Measurements from ENCODE around the gene MYO3B. TPM values are rescaled to one million over a fixed set of nuclear protein-coding genes. Genes with fewer than 3 reads are reported as not detected.
A peak's percentile ranks its signal among the peaks of the same experiment; 100 is the strongest.
"Not testable (repeated sequence)": the region's sequence is repeated elsewhere in the genome, so short reads cannot be mapped to it uniquely, and the experiment has no call there.

Gene MYO3B
- total and polyA plus RNA-seq, 11 donors = 0.09 to 0.19 (median 0.10) TPM; not detected in 8

GRCh38 chr2:170271340-170271739, 93.4 kb downstream of the MYO3B start:
- Histone ChIP-seq H3K36me3 (no peaks in the 10 kb centered on the region), H3K9me3 (no peaks in the 10 kb centered on the region), H3K4me1 (no peaks in the 10 kb centered on the region), H3K27me3 (peaks cover 0 to 3% (median 0%) of the 10 kb centered on the region in 9 donors), H3K27ac (no peak overlapping the region), H3K4me3 (no peak overlapping the region)
- TF ChIP-seq, protein P1, sequence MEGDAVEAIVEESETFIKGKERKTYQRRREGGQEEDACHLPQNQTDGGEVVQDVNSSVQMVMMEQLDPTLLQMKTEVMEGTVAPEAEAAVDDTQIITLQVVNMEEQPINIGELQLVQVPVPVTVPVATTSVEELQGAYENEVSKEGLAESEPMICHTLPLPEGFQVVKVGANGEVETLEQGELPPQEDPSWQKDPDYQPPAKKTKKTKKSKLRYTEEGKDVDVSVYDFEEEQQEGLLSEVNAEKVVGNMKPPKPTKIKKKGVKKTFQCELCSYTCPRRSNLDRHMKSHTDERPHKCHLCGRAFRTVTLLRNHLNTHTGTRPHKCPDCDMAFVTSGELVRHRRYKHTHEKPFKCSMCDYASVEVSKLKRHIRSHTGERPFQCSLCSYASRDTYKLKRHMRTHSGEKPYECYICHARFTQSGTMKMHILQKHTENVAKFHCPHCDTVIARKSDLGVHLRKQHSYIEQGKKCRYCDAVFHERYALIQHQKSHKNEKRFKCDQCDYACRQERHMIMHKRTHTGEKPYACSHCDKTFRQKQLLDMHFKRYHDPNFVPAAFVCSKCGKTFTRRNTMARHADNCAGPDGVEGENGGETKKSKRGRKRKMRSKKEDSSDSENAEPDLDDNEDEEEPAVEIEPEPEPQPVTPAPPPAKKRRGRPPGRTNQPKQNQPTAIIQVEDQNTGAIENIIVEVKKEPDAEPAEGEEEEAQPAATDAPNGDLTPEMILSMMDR (IDR thresholded peaks at IDR 0.05) = no peak
- no peak for TF ChIP-seq POLR2A (IDR thresholded peaks at IDR 0.05)
- intact Hi-C loops (cut with DNase I) = no loop called here
- peak in 1 of 5 donors; percentile 33 for DNase-seq
- 17 to 24% (median 19%) methylated on average over 1 of the region's 1 CpG for WGBS, 4 donors
- no peak for ATAC-seq

- ATAC-seq (no peak), DNase-seq (no peak)
- no peaks in the 10 kb centered on the region for H3K4me1 ChIP-seq
- no peak overlapping the region for H3K27ac ChIP-seq
- H3K9me3 ChIP-seq = no peaks in the 10 kb centered on the region
- H3K27me3 ChIP-seq = peaks cover 0 to 3% (median 0%) of the 10 kb centered on the region in 9 donors
- 67 to 73% (median 69%) methylated on average over 3 of the region's 3 CpGs for WGBS, 4 donors
- intact Hi-C loops (cut with DNase I) = no loop called here
- no peak overlapping the region for H3K4me3 ChIP-seq
- TF ChIP-seq POLR2A (IDR thresholded peaks at IDR 0.05) = no peak
- H3K36me3 ChIP-seq = no peaks in the 10 kb centered on the region
Measured at GRCh38 chr2:170276056-170276455, 98.1 kb downstream of the MYO3B start.

GRCh38 chr2:170276925-170277629, 99.1 kb downstream of the MYO3B start:
- H3K4me3 ChIP-seq = no peak overlapping the region
- no peak overlapping the region for H3K27ac ChIP-seq
- intact Hi-C loops (cut with DNase I) = no loop called here
- no peaks in the 10 kb centered on the region for H3K4me1 ChIP-seq
- no peaks in the 10 kb centered on the region for H3K9me3 ChIP-seq
- H3K27me3 ChIP-seq = peaks cover 0 to 3% (median 0%) of the 10 kb centered on the region in 9 donors
- ATAC-seq (no peak), DNase-seq (peak in 1 of 5 donors; percentile 22)
- no peak for TF ChIP-seq POLR2A (IDR thresholded peaks at IDR 0.05)
- TF ChIP-seq, protein P1 (IDR thresholded peaks at IDR 0.05) = no peak
- WGBS, 4 donors = 55 to 76% (median 64%) methylated on average over 2 of the region's 2 CpGs
- H3K36me3 ChIP-seq = no peaks in the 10 kb centered on the region

DNA sequence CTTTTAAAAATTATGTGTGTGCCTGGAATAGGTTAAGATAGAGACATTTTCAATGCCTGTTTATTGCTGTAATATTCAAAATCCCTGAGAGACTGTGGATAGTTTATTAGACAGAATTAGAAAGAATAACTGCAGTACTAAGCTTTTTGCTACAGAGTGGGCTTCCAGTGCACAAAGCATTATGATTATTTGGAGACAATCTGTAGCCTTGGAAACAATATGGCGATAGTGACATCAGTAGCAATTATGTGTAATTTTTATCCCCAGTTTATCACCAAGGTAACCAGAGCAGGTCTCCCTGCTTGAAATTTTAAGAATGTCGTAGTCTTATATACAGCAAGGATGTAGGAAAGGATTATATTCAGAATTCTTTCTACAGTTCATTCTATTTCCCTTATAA, 100.0 kb downstream of the MYO3B start:
- intact Hi-C loops (cut with DNase I) = no loop called here
- no peak for TF ChIP-seq POLR2A (IDR thresholded peaks at IDR 0.05)
- TF ChIP-seq, protein P1 (IDR thresholded peaks at IDR 0.05) = no peak
- Histone ChIP-seq H3K27ac (no peak overlapping the region), H3K9me3 (no peaks in the 10 kb centered on the region), H3K4me3 (no peak overlapping the region), H3K27me3 (peaks cover 0 to 3% (median 0%) of the 10 kb centered on the region in 9 donors), H3K4me1 (no peaks in the 10 kb centered on the region), H3K36me3 (no peaks in the 10 kb centered on the region)
- ATAC-seq (no peak), DNase-seq (no peak)
- WGBS, 4 donors = 81 to 96% (median 87%) methylated on average over 2 of the region's 2 CpGs

DNA sequence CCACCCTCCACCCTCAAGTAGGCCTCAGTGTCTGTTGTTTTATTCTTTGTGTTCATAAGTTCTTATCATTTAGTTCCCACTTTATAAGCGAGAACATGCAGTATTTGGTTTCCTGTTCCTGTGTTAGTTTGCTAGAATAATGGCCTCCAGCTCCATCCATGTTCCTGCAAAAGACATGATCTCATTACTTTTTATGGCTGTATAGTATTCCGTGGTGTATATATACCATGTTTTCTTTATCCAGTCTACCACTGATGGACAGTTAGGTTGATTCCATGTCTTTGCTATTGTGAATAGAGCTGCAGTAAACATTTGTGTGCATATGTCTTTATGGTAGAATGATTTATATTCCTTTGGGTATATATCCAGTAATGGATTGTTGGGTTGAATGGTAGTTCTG, 101.7 kb downstream of the MYO3B start:
- ATAC-seq = not testable (repeated sequence)

More for the DNA sequence above, 101.7 kb downstream of the MYO3B start:
- intact Hi-C loops (cut with DNase I); H3K27ac ChIP-seq; H3K27me3 ChIP-seq; H3K36me3 ChIP-seq; H3K9me3 ChIP-seq; DNase-seq; H3K4me3 ChIP-seq; H3K4me1 ChIP-seq: not testable (repeated sequence)
- 33 to 83% (median 48%) methylated on average over 2 of the region's 2 CpGs for WGBS, 4 donors
